Spleen (tissue), 7 donors: ENCODE data around the gene MLLT10.

ENCODE experiments used
- POLR2A ChIP-seq, 3 donors: fragments of 450-650 bp; IDR thresholded peaks; one replicate each; pipeline ENCODE4 v1.5.1; 2017; ENCODE audit warnings: antibody characterized with exemption in 3 of 3, mild to moderate bottlenecking in 1 of 3
- POLR2AphosphoS5 ChIP-seq, 3 donors: sonication (generic); formaldehyde crosslinking; IDR thresholded peaks; one replicate each; pipeline ENCODE4 v1.5.1; 2017; ENCODE audit warnings: antibody characterized with exemption in 3 of 3
- TF ChIP-seq, protein P1 (sequence below), 11 experiments: fragments of 200-600 bp in 7 of 11; fragments of 450-650 bp in 4 of 11; sonication (generic) in 4 of 11; IDR thresholded peaks in 8 of 11; conservative IDR thresholded peaks in 3 of 11; 1 replicate in 7 of 11; 2 replicates in 4 of 11; pipeline versions ENCODE4 v1.4.0 to v1.8.0; 2016 to 2021; ENCODE audit warnings: antibody characterized with exemption in 11 of 11, inconsistent platforms in 4 of 11, mild to moderate bottlenecking in 1 of 11
- donor health status: DM: no; HTN: no; CAD: no; lungs with moderate emphysema.
- donor health status: DM: no; HTN: no; CAD: no.
- donor health status: DM: no; HTN: no; CAD: no.

- TF ChIP-seq POLR2A (IDR thresholded peaks at IDR 0.05) (no peak), POLR2AphosphoS5 (IDR thresholded peaks at IDR 0.05) (no peak)
- TF ChIP-seq, protein P1, sequence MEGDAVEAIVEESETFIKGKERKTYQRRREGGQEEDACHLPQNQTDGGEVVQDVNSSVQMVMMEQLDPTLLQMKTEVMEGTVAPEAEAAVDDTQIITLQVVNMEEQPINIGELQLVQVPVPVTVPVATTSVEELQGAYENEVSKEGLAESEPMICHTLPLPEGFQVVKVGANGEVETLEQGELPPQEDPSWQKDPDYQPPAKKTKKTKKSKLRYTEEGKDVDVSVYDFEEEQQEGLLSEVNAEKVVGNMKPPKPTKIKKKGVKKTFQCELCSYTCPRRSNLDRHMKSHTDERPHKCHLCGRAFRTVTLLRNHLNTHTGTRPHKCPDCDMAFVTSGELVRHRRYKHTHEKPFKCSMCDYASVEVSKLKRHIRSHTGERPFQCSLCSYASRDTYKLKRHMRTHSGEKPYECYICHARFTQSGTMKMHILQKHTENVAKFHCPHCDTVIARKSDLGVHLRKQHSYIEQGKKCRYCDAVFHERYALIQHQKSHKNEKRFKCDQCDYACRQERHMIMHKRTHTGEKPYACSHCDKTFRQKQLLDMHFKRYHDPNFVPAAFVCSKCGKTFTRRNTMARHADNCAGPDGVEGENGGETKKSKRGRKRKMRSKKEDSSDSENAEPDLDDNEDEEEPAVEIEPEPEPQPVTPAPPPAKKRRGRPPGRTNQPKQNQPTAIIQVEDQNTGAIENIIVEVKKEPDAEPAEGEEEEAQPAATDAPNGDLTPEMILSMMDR (IDR thresholded peaks at IDR 0.05 in 8 of 11, conservative IDR thresholded peaks at IDR 0.05 in 3 of 11) = no peak
Observed at GRCh38 chr10:21587391-21587790, 53.4 kb downstream of the MLLT10 start.
